Tibial nerve (tissue), 4 donors: ENCODE measurements around the gene PSMC1. TPM values are rescaled to one million over a fixed set of nuclear protein-coding genes. Genes with fewer than 3 reads are reported as not detected.
"Not testable (repeated sequence)": the region's sequence is repeated elsewhere in the genome, so short reads cannot be mapped to it uniquely, and the experiment has no call there.

Experiments
- DNase-seq, 2 donors: peaks; one replicate each; pipeline ENCODE4 v3.0.0-alpha.2; 2019; ENCODE audit warnings: low spot score in 2 of 2
- H3K27ac ChIP-seq, 4 donors: fragments of 200-600 bp; sonication (generic) in 3 of 4; one replicate each; pipeline ENCODE4 v1.5.1; 2017 to 2019; ENCODE audit warnings: mild to moderate bottlenecking in 1 of 4
- H3K27me3 ChIP-seq, 2 donors: fragments of 200-600 bp; sonication (generic) in 1 of 2; one replicate each; pipeline versions ENCODE4 v1.5.1 to v1.6.0; 2017 to 2019
- H3K36me3 ChIP-seq, 3 donors: fragments of 200-600 bp; sonication (generic); one replicate each; pipeline ENCODE4 v1.5.1; 2018 to 2019
- H3K4me1 ChIP-seq, 4 donors: fragments of 200-600 bp; sonication (generic) in 3 of 4; one replicate each; pipeline ENCODE4 v1.5.1; 2017 to 2019
- H3K4me3 ChIP-seq, 4 donors: fragments of 200-600 bp; sonication (generic) in 3 of 4; one replicate each; pipeline ENCODE4 v1.5.1; 2017 to 2019; ENCODE audit warnings: mild to moderate bottlenecking in 1 of 4, moderate library complexity in 1 of 4
- H3K9me3 ChIP-seq, 4 donors: fragments of 200-600 bp; sonication (generic) in 3 of 4; one replicate each; pipeline ENCODE4 v1.5.1; 2017 to 2019
- CTCF ChIP-seq, 5 experiments: fragments of 200-600 bp in 3 of 5; fragments of 450-650 bp in 2 of 5; sonication (generic) in 3 of 5; IDR thresholded peaks; one replicate each; pipeline ENCODE4 v1.5.1; 2016 to 2019; ENCODE audit warnings: antibody characterized with exemption in 5 of 5, mild to moderate bottlenecking in 3 of 5, moderate library complexity in 2 of 5
- EP300 ChIP-seq, 2 donors: sonication (generic); formaldehyde crosslinking; IDR thresholded peaks; one replicate each; pipeline ENCODE4 v1.6.1; 2017; ENCODE audit warnings: antibody characterized with exemption in 2 of 2, mild to moderate bottlenecking in 1 of 2
- POLR2A ChIP-seq, 2 donors: fragments of 450-650 bp; IDR thresholded peaks; one replicate each; pipeline ENCODE4 v1.6.1; 2017; ENCODE audit warnings: antibody characterized with exemption in 2 of 2, mild to moderate bottlenecking in 2 of 2, moderate library complexity in 2 of 2
- WGBS, 2 donors: methylation state at CpG; one replicate each; pipeline ENCODE4 v1.1.5; 2018; 5-methylcytosine and 5-hydroxymethylcytosine counted together
- total RNA-seq, 4 donors: library from RNA; depleted of rRNA; stranded (reverse); fragments of >200 nt; gene quantifications; one replicate each; pipeline ENCODE4 v1.1.0, GENCODE V29; 2016

The PSMC1 gene
- total RNA-seq, 4 donors from 2014 or later, result 48.9 to 108 (median 76.8) TPM

- H3K27me3 ChIP-seq, result no peaks in the 10 kb centered on the region
- H3K4me3 ChIP-seq, result no peak overlapping the region
- TF ChIP-seq EP300 (IDR thresholded peaks at IDR 0.05) (no peak), CTCF (IDR thresholded peaks at IDR 0.05) (no peak), POLR2A (IDR thresholded peaks at IDR 0.05) (no peak)
- peaks cover 0 to 67% (median 11%) of the 10 kb centered on the region in 4 donors for H3K9me3 ChIP-seq
- H3K36me3 ChIP-seq, result no peaks in the 10 kb centered on the region
- H3K4me1 ChIP-seq, result peaks cover 0 to 4% (median 0%) of the 10 kb centered on the region in 4 donors
- no peak overlapping the region for H3K27ac ChIP-seq
- no peak for DNase-seq
- 80 to 89% methylated on average over 3 of the region's 3 CpGs for WGBS, 2 donors
These were observed 17.2 kb upstream of the PSMC1 start for GRCh38 chr14:90239139-90239538.

- peaks cover 0 to 53% (median 11%) of the 10 kb centered on the region in 4 donors for H3K9me3 ChIP-seq
- no peak overlapping the region for H3K4me3 ChIP-seq
- no peaks in the 10 kb centered on the region for H3K36me3 ChIP-seq
- H3K27ac ChIP-seq, result no peak overlapping the region
- DNase-seq, result no peak
- H3K27me3 ChIP-seq, result no peaks in the 10 kb centered on the region
- H3K4me1 ChIP-seq, result no peaks in the 10 kb centered on the region
- TF ChIP-seq CTCF (IDR thresholded peaks at IDR 0.05) (no peak), POLR2A (IDR thresholded peaks at IDR 0.05) (no peak), EP300 (IDR thresholded peaks at IDR 0.05) (no peak)
These were observed 13.9 kb upstream of the PSMC1 start for GRCh38 chr14:90242444-90242843.

DNA sequence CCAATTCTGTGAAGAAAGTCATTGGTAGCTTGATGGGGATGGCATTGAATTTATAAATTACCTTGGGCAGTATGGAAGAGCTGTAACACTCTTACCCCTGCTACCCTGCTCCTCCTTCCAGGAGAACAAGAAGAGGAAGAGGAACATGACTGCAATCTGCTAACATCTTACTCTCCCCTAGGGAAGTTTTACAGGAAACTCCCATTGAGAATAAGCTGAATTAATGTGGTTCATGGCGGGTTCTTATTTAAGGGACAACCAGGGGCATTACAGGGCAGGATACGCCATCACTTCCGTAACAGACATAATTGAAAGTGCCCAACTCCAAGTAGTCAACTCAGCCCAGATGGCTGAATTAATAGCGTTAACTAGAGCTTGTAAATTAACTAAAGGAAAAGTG, 9.4 kb upstream of the PSMC1 start:
- Histone ChIP-seq H3K36me3 (no peaks in the 10 kb centered on the region), H3K4me3 (no peak overlapping the region), H3K27me3 (no peaks in the 10 kb centered on the region), H3K9me3 (peaks cover 0 to 8% (median 0%) of the 10 kb centered on the region in 4 donors), H3K4me1 (no peaks in the 10 kb centered on the region), H3K27ac (no peak overlapping the region)
- DNase-seq, result no peak
- WGBS, 2 donors, result 85 to 86% methylated on average over 4 of the region's 4 CpGs
- TF ChIP-seq CTCF (IDR thresholded peaks at IDR 0.05), result no peak
- no peak for TF ChIP-seq POLR2A (IDR thresholded peaks at IDR 0.05)
- no peak for TF ChIP-seq EP300 (IDR thresholded peaks at IDR 0.05)

DNA sequence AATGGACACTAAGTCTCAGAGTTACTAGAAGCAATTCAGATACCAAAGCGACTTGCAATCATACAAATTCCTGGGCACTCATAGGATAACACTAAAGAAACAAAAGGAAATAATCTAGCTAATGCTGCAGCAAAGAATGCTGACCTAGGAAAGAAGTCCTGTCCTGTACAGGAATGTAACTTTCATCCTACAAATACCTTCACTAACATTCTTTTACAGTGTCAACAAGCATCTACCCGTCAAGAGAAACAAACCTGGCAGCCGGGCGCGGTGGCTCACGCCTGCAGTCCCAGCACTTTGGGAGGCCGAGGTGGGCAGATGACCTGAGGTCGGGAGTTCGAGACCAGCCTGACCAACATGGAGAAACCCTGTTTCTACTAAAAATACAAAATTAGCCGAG, 8.9 kb upstream of the PSMC1 start:
- not testable (repeated sequence) for H3K36me3 ChIP-seq, H3K27me3 ChIP-seq, H3K4me3 ChIP-seq, DNase-seq, H3K9me3 ChIP-seq, H3K27ac ChIP-seq, H3K4me1 ChIP-seq
- WGBS, 2 donors, result 80 to 87% methylated on average over 10 of the region's 10 CpGs

GRCh38 chr14:90248594-90248993, 7.8 kb upstream of the PSMC1 start:
- Histone ChIP-seq H3K27ac (no peak overlapping the region), H3K4me3 (no peak overlapping the region), H3K36me3 (no peaks in the 10 kb centered on the region), H3K27me3 (no peaks in the 10 kb centered on the region), H3K4me1 (no peaks in the 10 kb centered on the region), H3K9me3 (no peaks in the 10 kb centered on the region)
- 64 to 76% methylated on average over 2 of the region's 2 CpGs for WGBS, 2 donors
- no peak for TF ChIP-seq POLR2A (IDR thresholded peaks at IDR 0.05)
- TF ChIP-seq EP300 (IDR thresholded peaks at IDR 0.05), result no peak
- TF ChIP-seq CTCF (IDR thresholded peaks at IDR 0.05), result no peak
- DNase-seq, result no peak

DNA sequence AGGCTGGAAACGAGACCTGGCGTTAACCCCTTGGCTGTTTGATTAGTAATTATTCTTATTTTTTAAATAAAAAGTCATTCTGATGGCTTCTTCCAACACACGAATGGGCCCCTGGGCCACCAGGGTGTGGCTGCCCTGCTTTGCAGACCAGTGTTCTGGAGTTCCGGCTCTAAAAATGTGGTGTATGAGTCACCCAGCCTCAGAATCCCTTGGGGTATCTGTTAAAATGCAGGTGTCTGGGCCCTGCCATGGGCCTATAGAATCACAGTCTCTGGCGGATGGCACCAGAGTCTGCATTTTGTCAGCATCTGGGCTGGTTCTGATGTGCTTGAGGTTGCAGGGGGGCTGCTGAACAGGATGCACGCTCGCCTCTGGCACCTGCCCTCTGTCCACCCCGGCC, 2.5 kb upstream of the PSMC1 start:
- Histone ChIP-seq H3K27ac (no peak overlapping the region), H3K27me3 (no peaks in the 10 kb centered on the region), H3K9me3 (no peaks in the 10 kb centered on the region), H3K36me3 (no peaks in the 10 kb centered on the region), H3K4me1 (peaks cover 0 to 19% (median 14%) of the 10 kb centered on the region in 4 donors), H3K4me3 (no peak overlapping the region)
- no peak for DNase-seq
- TF ChIP-seq POLR2A (IDR thresholded peaks at IDR 0.05), result no peak
- no peak for TF ChIP-seq EP300 (IDR thresholded peaks at IDR 0.05)
- TF ChIP-seq CTCF (IDR thresholded peaks at IDR 0.05), result no peak
- 86 to 91% methylated on average over 8 of the region's 8 CpGs for WGBS, 2 donors
